IMR-90 (cell line): Measurements from ENCODE around the gene CCKAR. TPM values are rescaled to one million over a fixed set of nuclear protein-coding genes. Genes with fewer than 3 reads are reported as not detected.

Source experiments
- ATAC-seq: fragments of 200-7000 bp; cut with Tn5 transposase; 2 replicates; pipeline ENCODE4 v1.9.1; 2020; ENCODE audit warnings: low read depth, mild to moderate bottlenecking, moderate library complexity
- BruUV-seq: library from RNA; stranded (reverse); fragments of 400-500 nt; replicated peaks from 2 replicates; lab custom pipeline; 2021; lab: Mats Ljungman, UMichigan
- CTCF ChIA-PET: fragments of 300-600 bp; formaldehyde crosslinking; extraction: SDS; loops from one replicate; lab custom pipeline; 2021; ENCODE audit warnings: antibody characterized with exemption; lab: Yijun Ruan, JAX
- POLR2A ChIA-PET: fragments of 300-600 bp; sonication (Branson Sonifier 250); formaldehyde crosslinking; loops from one replicate; lab custom pipeline; 2022; ENCODE audit warnings: antibody characterized with exemption; ENCODE audit not compliant: unreplicated experiment; lab: Charles Lee
- DNase-seq: peaks from one replicate; pipeline ENCODE4 v3.0.0; 2013
- H2AFZ ChIP-seq: replicated peaks from 2 replicates; pipeline ENCODE3; 2013; ENCODE audit warnings: low read length, mild to moderate bottlenecking; ENCODE audit not compliant: poor library complexity
- H2AK5ac ChIP-seq: 2 replicates; pipeline ENCODE4 v1.6.1; 2013; ENCODE audit warnings: low read depth, low read length, inconsistent platforms
- H2AK9ac ChIP-seq: replicated peaks from 2 replicates; pipeline ENCODE3; 2013; ENCODE audit warnings: mild to moderate bottlenecking, low read depth, low read length, moderate library complexity; ENCODE audit not compliant: poor library complexity
- H2BK120ac ChIP-seq: 2 replicates; pipeline ENCODE4 v1.6.1; 2013; ENCODE audit warnings: low read depth, low read length, inconsistent platforms
- H2BK15ac ChIP-seq: 3 replicates; pipeline ENCODE4 v1.6.1; 2013; ENCODE audit warnings: low read depth, low read length, inconsistent platforms
- H2BK20ac ChIP-seq: 2 replicates; pipeline ENCODE4 v1.6.1; 2013; ENCODE audit warnings: low read depth, mild to moderate bottlenecking, inconsistent platforms, low read length, moderate library complexity
- H2BK5ac ChIP-seq: 2 replicates; pipeline ENCODE4 v1.6.1; 2013; ENCODE audit warnings: mild to moderate bottlenecking, low read depth, low read length, inconsistent platforms; ENCODE audit not compliant: poor library complexity, severe bottlenecking
- H3K14ac ChIP-seq: replicated peaks from 2 replicates; pipeline ENCODE4 v1.6.1; 2013; ENCODE audit warnings: low read depth, low read length, inconsistent platforms
- H3K18ac ChIP-seq: 2 replicates; pipeline ENCODE4 v1.6.1; 2013; ENCODE audit warnings: low read depth, low read length, control low read depth
- H3K23ac ChIP-seq: 2 replicates; pipeline ENCODE4 v1.6.1; 2013; ENCODE audit warnings: low read depth, low read length, inconsistent platforms
- H3K27ac ChIP-seq: 2 replicates; pipeline ENCODE4 v1.5.1; 2013; ENCODE audit warnings: mild to moderate bottlenecking, control low read depth, low read length; ENCODE audit not compliant: insufficient read depth
- H3K27me3 ChIP-seq: 2 replicates; pipeline ENCODE4 v1.6.1; 2013; ENCODE audit warnings: low read length; ENCODE audit not compliant: control insufficient read depth, insufficient read depth
- H3K36me3 ChIP-seq: 2 replicates; pipeline ENCODE4 v1.6.1; 2013; ENCODE audit warnings: low read length, mixed read lengths; ENCODE audit not compliant: control insufficient read depth, insufficient read depth
- H3K4ac ChIP-seq: 2 replicates; pipeline ENCODE4 v1.6.1; 2013; ENCODE audit warnings: low read depth, low read length, inconsistent platforms
- H3K4me1 ChIP-seq: 2 replicates; pipeline ENCODE4 v1.6.1; 2013; ENCODE audit warnings: low read length, mixed read lengths; ENCODE audit not compliant: control insufficient read depth, insufficient read depth
- H3K4me2 ChIP-seq: 2 replicates; pipeline ENCODE4 v1.6.1; 2013; ENCODE audit warnings: low read depth, mild to moderate bottlenecking, control low read depth, low read length, moderate library complexity
- H3K4me3 ChIP-seq: 2 replicates; pipeline ENCODE4 v1.5.1; 2013; ENCODE audit warnings: low read depth, mild to moderate bottlenecking, control low read depth, low read length, moderate library complexity; ENCODE audit not compliant: insufficient read depth
- H3K56ac ChIP-seq: 2 replicates; pipeline ENCODE4 v1.6.1; 2013; ENCODE audit warnings: low read length, inconsistent platforms; ENCODE audit not compliant: insufficient read depth; ENCODE audit errors: extremely low read depth
- H3K79me1 ChIP-seq, 2 experiments: 2 replicates each; pipeline ENCODE4 v1.6.1; 2013; ENCODE audit warnings: low read length in 2 of 2, inconsistent platforms in 1 of 2, low read depth in 1 of 2
- H3K9ac ChIP-seq: 2 replicates; pipeline ENCODE4 v1.6.1; 2013; ENCODE audit warnings: low read depth, low read length, control low read depth
- H3K9me1 ChIP-seq: 2 replicates; pipeline ENCODE4 v1.6.1; 2013; ENCODE audit warnings: low read length, inconsistent platforms; ENCODE audit not compliant: insufficient read depth
- H3K9me3 ChIP-seq: 2 replicates; pipeline ENCODE4 v1.6.1; 2013; ENCODE audit warnings: low read length; ENCODE audit not compliant: control insufficient read depth, insufficient read depth
- H4K20me1 ChIP-seq: 2 replicates; pipeline ENCODE4 v1.6.1; 2013; ENCODE audit warnings: low read length, inconsistent platforms; ENCODE audit not compliant: insufficient read depth
- H4K5ac ChIP-seq: 2 replicates; pipeline ENCODE4 v1.6.1; 2013; ENCODE audit warnings: mild to moderate bottlenecking, low read depth, low read length, control low read depth
- H4K8ac ChIP-seq, 2 experiments: 2 replicates each; pipeline ENCODE4 v1.6.1; 2013; ENCODE audit warnings: low read depth in 2 of 2, low read length in 2 of 2, control low read depth in 1 of 2, inconsistent platforms in 1 of 2
- H4K91ac ChIP-seq: 2 replicates; pipeline ENCODE4 v1.6.1; 2013; ENCODE audit warnings: low read depth, low read length, inconsistent platforms; ENCODE audit not compliant: insufficient read depth
- BHLHE40 ChIP-seq: fragments of 150-350 bp; IDR thresholded peaks from 2 replicates; pipeline ENCODE4 v1.6.1; 2016; ENCODE audit warnings: mild to moderate bottlenecking, low read depth, low read length
- CEBPB ChIP-seq: IDR thresholded peaks from 2 replicates; pipeline ENCODE4 v1.6.1; 2012; ENCODE audit warnings: low read depth, low read length, improper control_type of control experiment
- CHD1 ChIP-seq: IDR thresholded peaks from 2 replicates; pipeline ENCODE4 v1.6.1; 2012; ENCODE audit warnings: low read depth, low read length, improper control_type of control experiment
- FOS ChIP-seq: fragments of 150-350 bp; IDR thresholded peaks from 2 replicates; pipeline ENCODE4 v1.6.1; 2016; ENCODE audit warnings: low read depth, low read length
- MAFK ChIP-seq: IDR thresholded peaks from 2 replicates; pipeline ENCODE4 v1.6.1; 2012; ENCODE audit warnings: low read depth, low read length, improper control_type of control experiment
- MAZ ChIP-seq: IDR thresholded peaks from 2 replicates; pipeline ENCODE4 v1.6.1; 2012; ENCODE audit warnings: low read depth, mild to moderate bottlenecking, low read length, improper control_type of control experiment, moderate library complexity, borderline replicate concordance
- MXI1 ChIP-seq: IDR thresholded peaks from 2 replicates; pipeline ENCODE4 v1.6.1; 2012; ENCODE audit warnings: low read depth, mild to moderate bottlenecking, low read length, moderate library complexity, borderline replicate concordance
- NFE2L2 ChIP-seq: fragments of 150-350 bp; IDR thresholded peaks from 2 replicates; pipeline ENCODE4 v1.6.1; 2016; ENCODE audit warnings: low read depth, mild to moderate bottlenecking, low read length
- POLR2A ChIP-seq: IDR thresholded peaks from 2 replicates; pipeline ENCODE4 v1.6.1; 2012; ENCODE audit warnings: mild to moderate bottlenecking, low read depth, low read length
- RAD21 ChIP-seq: IDR thresholded peaks from 2 replicates; pipeline ENCODE4 v1.6.1; 2012; ENCODE audit warnings: low read length, improper control_type of control experiment
- RCOR1 ChIP-seq: IDR thresholded peaks from 2 replicates; pipeline ENCODE4 v1.6.1; 2012; ENCODE audit warnings: mild to moderate bottlenecking, low read length, improper control_type of control experiment; ENCODE audit not compliant: insufficient replicate concordance
- RFX5 ChIP-seq: IDR thresholded peaks from 2 replicates; pipeline ENCODE4 v1.8.0; 2012; ENCODE audit warnings: low read depth, mild to moderate bottlenecking, low read length, moderate library complexity
- SMC3 ChIP-seq: fragments of 150-350 bp; IDR thresholded peaks from 2 replicates; pipeline ENCODE4 v1.6.1; 2016; ENCODE audit warnings: low read depth, mild to moderate bottlenecking, antibody characterized with exemption, low read length, moderate library complexity
- WGBS, 2 experiments: methylation state at CpG; one replicate each; pipeline versions ENCODE4 v1.1.5 to v1.1.7; 2013; ENCODE audit warnings: missing lambda C conversion rate in 2 of 2; ENCODE audit not compliant: insufficient read length in 1 of 2; ENCODE audit errors: extremely low coverage in 2 of 2; 5-methylcytosine and 5-hydroxymethylcytosine counted together
- dilution Hi-C: fragments of 300-500 bp; cut with HindIII; formaldehyde crosslinking; loops from one replicate; pipeline ENCODE4 v1.14.3; 2018; ENCODE audit warnings: low sequenced_read_pairs; ENCODE audit not compliant: unreplicated experiment
- in situ Hi-C: fragments of 300-500 bp; cut with MboI; formaldehyde crosslinking; loops from 3 replicates; pipeline ENCODE4 v1.14.3; 2019; ENCODE audit warnings: low sequenced_read_pairs, inconsistent platforms, mixed read lengths
- intact Hi-C: fragments of 100-400 bp; cut with micrococcal nuclease; formaldehyde crosslinking; loops from 2 replicates; pipeline ENCODE4 v1.10.0; 2022
- polyA plus RNA-seq, 3 experiments: library from polyadenylated mRNA; depleted of rRNA; stranded (reverse); fragments of >200 nt; gene quantifications; 2 replicates each; pipeline ENCODE4 v1.2.3, GENCODE V29; 2012; ENCODE audit warnings: low replicate concordance in 1 of 3
- total RNA-seq: library from RNA; depleted of rRNA; stranded (reverse); fragments of >200 nt; gene quantifications from 2 replicates; pipeline ENCODE4 v1.2.3, GENCODE V29; 2012
- TF ChIP-seq, protein P1 (sequence below): fragments of 150-350 bp; IDR thresholded peaks from 2 replicates; pipeline ENCODE4 v1.6.1; 2016; ENCODE audit warnings: low read depth, mild to moderate bottlenecking, low read length, moderate library complexity, borderline replicate concordance
- TF ChIP-seq, protein P2 (sequence below): fragments of 150-350 bp; IDR thresholded peaks from 2 replicates; pipeline ENCODE4 v1.6.1; 2017; ENCODE audit warnings: mild to moderate bottlenecking, antibody characterized with exemption, low read length, low read depth
- TF ChIP-seq, protein P3 (sequence below): conservative IDR thresholded peaks from 2 replicates; pipeline ENCODE4 v1.5.1; 2012; ENCODE audit warnings: mild to moderate bottlenecking, low read depth, low read length, improper control_type of control experiment

Gene CCKAR
- total and polyA plus RNA-seq, 2 of the 4 experiments (the other 2 are of a cell fraction): not detected

- no peak overlapping the region for H4K8ac ChIP-seq
- H3K4me1 ChIP-seq: peaks cover 2% of the 10 kb centered on the region; the same call in 1 of the 2 replicates
- H3K4ac ChIP-seq: no peak overlapping the region
- no peak overlapping the region for H2AK9ac ChIP-seq
- no peak overlapping the region for H3K56ac ChIP-seq
- H2BK120ac ChIP-seq: no peak overlapping the region
- no peak overlapping the region for H4K5ac ChIP-seq
- POLR2A ChIA-PET: no interaction called here
- no peak overlapping the region for H2AFZ ChIP-seq
- CTCF ChIA-PET: no interaction called here
- no peak overlapping the region for H3K4me3 ChIP-seq
- H3K23ac ChIP-seq: no peak overlapping the region
- no peak overlapping the region for H2BK5ac ChIP-seq
- no peaks in the 10 kb centered on the region for H3K27me3 ChIP-seq
- H2BK20ac ChIP-seq: no peak overlapping the region
- no peak for ATAC-seq
- no TSS peak for BruUV-seq
- peaks cover 7% of the 10 kb centered on the region; the same call in 1 of the 2 replicates for H3K9me1 ChIP-seq
- no peak overlapping the region for H3K27ac ChIP-seq
- no peak overlapping the region for H2BK15ac ChIP-seq
- no peak overlapping the region for H4K91ac ChIP-seq
- H3K36me3 ChIP-seq: peaks cover 9% of the 10 kb centered on the region; the same call in 1 of the 2 replicates
- intact Hi-C loops: no loop called here
- H2AK5ac ChIP-seq: no peak overlapping the region
- H3K4me2 ChIP-seq: no peak overlapping the region
- H3K9me3 ChIP-seq: peaks cover 3% of the 10 kb centered on the region; the same call in 1 of the 2 replicates
- H3K9ac ChIP-seq: no peak overlapping the region
- H3K18ac ChIP-seq: no peak overlapping the region
- H3K79me1 ChIP-seq: peaks cover 0 to 3% of the 10 kb centered on the region in 2 experiments; a peak in 1 of 4 replicates
- in situ Hi-C loops: no loop called here
- H3K14ac ChIP-seq: 0 out of 2 replicates have a peak overlapping the region, but pooled peaks have one; percentile 21
- TF ChIP-seq CHD1 (no peak), CEBPB (no peak), MAZ (no peak), NFE2L2 (no peak), SMC3 (no peak), FOS (no peak), RAD21 (no peak), RCOR1 (no peak), POLR2A (no peak), BHLHE40 (no peak), MAFK (no peak), MXI1 (no peak), RFX5 (no peak)
- TF ChIP-seq, protein P1, sequence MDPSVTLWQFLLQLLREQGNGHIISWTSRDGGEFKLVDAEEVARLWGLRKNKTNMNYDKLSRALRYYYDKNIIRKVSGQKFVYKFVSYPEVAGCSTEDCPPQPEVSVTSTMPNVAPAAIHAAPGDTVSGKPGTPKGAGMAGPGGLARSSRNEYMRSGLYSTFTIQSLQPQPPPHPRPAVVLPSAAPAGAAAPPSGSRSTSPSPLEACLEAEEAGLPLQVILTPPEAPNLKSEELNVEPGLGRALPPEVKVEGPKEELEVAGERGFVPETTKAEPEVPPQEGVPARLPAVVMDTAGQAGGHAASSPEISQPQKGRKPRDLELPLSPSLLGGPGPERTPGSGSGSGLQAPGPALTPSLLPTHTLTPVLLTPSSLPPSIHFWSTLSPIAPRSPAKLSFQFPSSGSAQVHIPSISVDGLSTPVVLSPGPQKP: no peak
- TF ChIP-seq, protein P2, sequence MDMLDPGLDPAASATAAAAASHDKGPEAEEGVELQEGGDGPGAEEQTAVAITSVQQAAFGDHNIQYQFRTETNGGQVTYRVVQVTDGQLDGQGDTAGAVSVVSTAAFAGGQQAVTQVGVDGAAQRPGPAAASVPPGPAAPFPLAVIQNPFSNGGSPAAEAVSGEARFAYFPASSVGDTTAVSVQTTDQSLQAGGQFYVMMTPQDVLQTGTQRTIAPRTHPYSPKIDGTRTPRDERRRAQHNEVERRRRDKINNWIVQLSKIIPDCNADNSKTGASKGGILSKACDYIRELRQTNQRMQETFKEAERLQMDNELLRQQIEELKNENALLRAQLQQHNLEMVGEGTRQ: no peak
- TF ChIP-seq, protein P3, sequence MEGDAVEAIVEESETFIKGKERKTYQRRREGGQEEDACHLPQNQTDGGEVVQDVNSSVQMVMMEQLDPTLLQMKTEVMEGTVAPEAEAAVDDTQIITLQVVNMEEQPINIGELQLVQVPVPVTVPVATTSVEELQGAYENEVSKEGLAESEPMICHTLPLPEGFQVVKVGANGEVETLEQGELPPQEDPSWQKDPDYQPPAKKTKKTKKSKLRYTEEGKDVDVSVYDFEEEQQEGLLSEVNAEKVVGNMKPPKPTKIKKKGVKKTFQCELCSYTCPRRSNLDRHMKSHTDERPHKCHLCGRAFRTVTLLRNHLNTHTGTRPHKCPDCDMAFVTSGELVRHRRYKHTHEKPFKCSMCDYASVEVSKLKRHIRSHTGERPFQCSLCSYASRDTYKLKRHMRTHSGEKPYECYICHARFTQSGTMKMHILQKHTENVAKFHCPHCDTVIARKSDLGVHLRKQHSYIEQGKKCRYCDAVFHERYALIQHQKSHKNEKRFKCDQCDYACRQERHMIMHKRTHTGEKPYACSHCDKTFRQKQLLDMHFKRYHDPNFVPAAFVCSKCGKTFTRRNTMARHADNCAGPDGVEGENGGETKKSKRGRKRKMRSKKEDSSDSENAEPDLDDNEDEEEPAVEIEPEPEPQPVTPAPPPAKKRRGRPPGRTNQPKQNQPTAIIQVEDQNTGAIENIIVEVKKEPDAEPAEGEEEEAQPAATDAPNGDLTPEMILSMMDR: no peak
- dilution Hi-C loops: no loop called here
- no peaks in the 10 kb centered on the region for H4K20me1 ChIP-seq
- no peak for DNase-seq
- no CpG with 5 or more reads among the region's 5 CpGs for WGBS, 2 experiments
Measured at GRCh38 chr4:26441771-26442170, 48.5 kb downstream of the CCKAR start.
